Measurements from ENCODE around the gene WDR62. TPM values are rescaled to one million over a fixed set of nuclear protein-coding genes. Genes with fewer than 3 reads are reported as not detected.

WDR62 gene
- total and polyA plus RNA-seq, 2 donors (not counting 3 experiments of a cell fraction or from before 2014, with no cell fraction given), result 8.0 to 13.4 TPM

DNA sequence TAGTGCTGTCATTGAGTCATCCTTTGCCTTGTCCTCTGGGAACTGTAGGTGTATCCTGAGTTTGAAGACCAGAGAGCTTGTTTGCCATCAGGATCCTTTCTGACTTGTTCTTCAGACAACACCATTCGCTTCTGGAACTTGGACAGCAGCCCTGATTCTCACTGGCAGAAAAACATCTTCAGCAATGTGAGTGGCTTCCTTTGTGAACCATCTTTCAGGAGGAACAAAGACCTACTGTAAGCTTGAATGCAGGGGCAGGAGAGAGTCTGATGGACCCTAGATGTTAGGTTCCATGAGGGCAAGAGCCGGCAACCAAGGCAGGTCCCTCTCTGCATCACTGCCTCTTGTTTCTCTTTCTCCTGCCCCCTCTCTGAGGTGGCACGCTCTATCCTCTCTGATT, 26.7 kb downstream of the WDR62 start:
- ChIA-PET POLR2A (no interaction called here), CTCF (no interaction called here)
- DNase-seq (ENCODE audit: low read depth, low spot score), result no peak
- intact Hi-C loops (cut with micrococcal nuclease) (no loop called here), dilution Hi-C loops (cut with MboI; ENCODE audit: extremely low pct_ligation_motif_present, low sequenced_read_pairs) (no loop called here)
- H4K20me1 ChIP-seq (replicated peaks; ENCODE audit: control insufficient read depth, extremely low read depth, insufficient read depth, low read length), result no peaks in the 10 kb centered on the region
- no peak overlapping the region for H3K4me2 ChIP-seq (ENCODE audit: insufficient read depth, low read length)
- H3K27me3 ChIP-seq (ENCODE audit: control insufficient read depth in 2 of 2, insufficient read depth in 2 of 2, low read length in 2 of 2), result no peaks in the 10 kb centered on the region
- H3K36me3 ChIP-seq (ENCODE audit: control insufficient read depth in 2 of 2, extremely low read depth in 1 of 2, insufficient read depth in 2 of 2, low read length in 2 of 2), result peaks cover 7 to 11% of the 10 kb centered on the region in 2 experiments
- BruUV-seq (replicated peaks), result no TSS peak
- H3K9me3 ChIP-seq (replicated peaks; ENCODE audit: control insufficient read depth, insufficient read depth, low read length), result no peaks in the 10 kb centered on the region
- no peaks in the 10 kb centered on the region for H3K79me2 ChIP-seq (ENCODE audit: control insufficient read depth, insufficient read depth, low read length)
- H3K27ac ChIP-seq (ENCODE audit: insufficient read depth, low read depth, low read length), result no peak overlapping the region
- H3K4me3 ChIP-seq (replicated peaks in 1 of 3; ENCODE audit: insufficient read depth in 1 of 3, low read depth in 1 of 3, low read length in 3 of 3), result no peak overlapping the region
- no peak for FAIRE-seq
- no peaks in the 10 kb centered on the region for H3K4me1 ChIP-seq (ENCODE audit: control insufficient read depth, extremely low read depth, insufficient read depth, low read length)
- TF ChIP-seq MYC (IDR thresholded peaks at IDR 0.05; ENCODE audit: low read depth, low read length), result no peak
- H3K9me1 ChIP-seq (replicated peaks; ENCODE audit: control insufficient read depth, extremely low read depth, insufficient read depth, low read length), result no peaks in the 10 kb centered on the region
- no peak overlapping the region for H3K9ac ChIP-seq (replicated peaks; ENCODE audit: extremely low read depth, insufficient read depth, low read length)
- no peak overlapping the region for H2AFZ ChIP-seq (ENCODE audit: low read depth, low read length)

DNA sequence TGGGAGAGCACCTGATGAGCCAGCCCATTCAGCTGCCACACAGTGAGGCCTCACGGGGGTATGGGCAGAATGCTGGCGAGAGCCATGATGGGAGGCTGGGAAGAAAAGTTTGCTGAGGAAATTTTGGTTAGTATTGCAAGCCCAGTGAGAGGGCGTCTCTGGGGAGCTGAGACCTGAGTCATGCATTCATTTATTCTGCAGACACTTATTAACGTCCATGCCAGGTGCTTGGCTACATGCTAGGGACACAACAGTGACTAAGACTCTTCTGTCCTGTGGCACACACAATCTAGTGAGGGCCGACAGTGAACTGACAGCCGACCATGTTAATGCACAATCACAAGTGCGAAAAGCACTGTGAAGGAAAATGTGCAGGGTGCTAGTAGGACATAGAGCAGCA, 27.2 kb downstream of the WDR62 start:
- dilution Hi-C loops (cut with MboI; ENCODE audit: extremely low pct_ligation_motif_present, low sequenced_read_pairs), result no loop called here
- POLR2A ChIA-PET, result no interaction called here
- BruUV-seq (replicated peaks), result no TSS peak

More for the DNA sequence above, 27.2 kb downstream of the WDR62 start:
- intact Hi-C loops (cut with micrococcal nuclease), result no loop called here
- CTCF ChIA-PET, result interaction anchor here (2.0 kb wide), 1 partner anchor 11 kb away, joined by 7 read pairs; no protein-coding TSS in a partner anchor
- no peak overlapping the region for H3K9ac ChIP-seq (replicated peaks; ENCODE audit: extremely low read depth, insufficient read depth, low read length)
- H3K79me2 ChIP-seq (ENCODE audit: control insufficient read depth, insufficient read depth, low read length), result no peaks in the 10 kb centered on the region
- FAIRE-seq, result no peak
- no peaks in the 10 kb centered on the region for H3K9me3 ChIP-seq (replicated peaks; ENCODE audit: control insufficient read depth, insufficient read depth, low read length)
- H4K20me1 ChIP-seq (replicated peaks; ENCODE audit: control insufficient read depth, extremely low read depth, insufficient read depth, low read length), result no peaks in the 10 kb centered on the region
- TF ChIP-seq GATA2 (IDR thresholded peaks at IDR 0.05; ENCODE audit: insufficient read depth, insufficient read length, low read depth, low read length) (no peak), POLR2A (IDR thresholded peaks at IDR 0.05; ENCODE audit: low read depth, low read length) (no peak), MAX (IDR thresholded peaks at IDR 0.05; ENCODE audit: insufficient read depth, insufficient read length) (no peak), MYC (IDR thresholded peaks at IDR 0.05; ENCODE audit: low read depth, low read length) (no peak), JUN (IDR thresholded peaks at IDR 0.05; ENCODE audit: borderline replicate concordance, insufficient read depth, insufficient read length, low read depth) (no peak), CTCF (IDR thresholded peaks at IDR 0.05; ENCODE audit: extremely low read depth in 1 of 2, insufficient read depth in 1 of 2, low read depth in 1 of 2, low read length in 2 of 2) (no peak), FOS (IDR thresholded peaks at IDR 0.05; ENCODE audit: borderline replicate concordance, insufficient read depth, low read length) (no peak), POLR2AphosphoS5 (IDR thresholded peaks at IDR 0.05; ENCODE audit: insufficient read depth, low read depth, low read length) (no peak), EZH2 (IDR thresholded peaks at IDR 0.05; ENCODE audit: borderline replicate concordance, low read depth, low read length, severe bottlenecking) (no peak)
- H3K27ac ChIP-seq (ENCODE audit: insufficient read depth, low read depth, low read length), result no peak overlapping the region
- no peak overlapping the region for H2AFZ ChIP-seq (ENCODE audit: low read depth, low read length)
- no peak overlapping the region for H3K4me2 ChIP-seq (ENCODE audit: insufficient read depth, low read length)
- no peak overlapping the region for H3K4me3 ChIP-seq (replicated peaks in 1 of 3; ENCODE audit: insufficient read depth in 1 of 3, low read depth in 1 of 3, low read length in 3 of 3)
- H3K36me3 ChIP-seq (ENCODE audit: control insufficient read depth in 2 of 2, extremely low read depth in 1 of 2, insufficient read depth in 2 of 2, low read length in 2 of 2), result peaks cover 7 to 11% of the 10 kb centered on the region in 2 experiments
- no peaks in the 10 kb centered on the region for H3K4me1 ChIP-seq (ENCODE audit: control insufficient read depth, extremely low read depth, insufficient read depth, low read length)
- no peaks in the 10 kb centered on the region for H3K9me1 ChIP-seq (replicated peaks; ENCODE audit: control insufficient read depth, extremely low read depth, insufficient read depth, low read length)
- no peaks in the 10 kb centered on the region for H3K27me3 ChIP-seq (ENCODE audit: control insufficient read depth in 2 of 2, insufficient read depth in 2 of 2, low read length in 2 of 2)
- DNase-seq (ENCODE audit: low read depth, low spot score), result no peak

All from endothelial cell of umbilical vein (primary cell).